Activated naive CD4-positive, alpha-beta T cell treated with anti-CD3 and anti-CD28 coated beads, Interleukin-2, amount 10 ng/mL, durations not matched to agents 7 days and 5 days (primary cell): ENCODE data around the gene CDC6.
A peak's percentile ranks its signal among the peaks of the same experiment; 100 is the strongest.
"Not testable (repeated sequence)": the region's sequence is repeated elsewhere in the genome, so short reads cannot be mapped to it uniquely, and the experiment has no call there.

Experiments used
- CTCF ChIA-PET: fragments of 350-600 bp; sonication (Branson Sonifier 250); formaldehyde crosslinking; loops from one replicate; lab custom pipeline; 2021; ENCODE audit warnings: antibody characterized with exemption; lab: Charles Lee
- DNase-seq: peaks from one replicate; pipeline ENCODE4 v3.0.0-alpha.2; 2020
- H3K27ac Mint-ChIP-seq: one replicate; pipeline ENCODE4 v1.8.0; 2021; ENCODE audit warnings: mild to moderate bottlenecking, moderate library complexity, mixed read lengths
- H3K27me3 Mint-ChIP-seq: one replicate; pipeline ENCODE4 v1.8.0; 2021; ENCODE audit warnings: mild to moderate bottlenecking, mixed read lengths
- H3K36me3 Mint-ChIP-seq: one replicate; pipeline ENCODE4 v1.8.0; 2021; ENCODE audit warnings: mixed read lengths
- H3K4me1 Mint-ChIP-seq: one replicate; pipeline ENCODE4 v1.8.0; 2021; ENCODE audit warnings: mixed read lengths
- H3K4me3 Mint-ChIP-seq: one replicate; pipeline ENCODE4 v1.8.0; 2021; ENCODE audit warnings: mild to moderate bottlenecking, moderate library complexity, mixed read lengths
- H3K9me3 Mint-ChIP-seq: one replicate; pipeline ENCODE4 v1.8.0; 2021; ENCODE audit warnings: mixed read lengths

Gene CDC6

DNA sequence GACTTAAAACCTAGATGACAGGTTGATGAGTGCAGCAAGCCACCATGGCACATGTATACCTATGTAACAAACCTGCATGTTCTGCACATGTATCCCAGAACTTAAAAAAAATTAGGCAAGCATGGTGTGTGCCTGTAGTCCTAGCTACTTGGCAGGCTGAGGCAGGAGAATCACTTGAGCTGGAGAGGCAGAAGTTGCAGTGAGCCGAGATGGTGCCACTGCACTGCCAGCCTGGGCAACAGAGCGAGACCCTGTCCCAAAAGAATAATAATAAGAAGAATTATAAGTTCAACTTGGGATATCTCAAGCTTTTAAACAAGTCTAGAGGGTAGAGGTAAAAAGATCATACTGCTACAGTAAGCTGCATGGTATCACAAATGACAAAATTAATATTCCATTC lies 9.8 kb downstream of the CDC6 start:
- no peak for DNase-seq
- Mint-ChIP-seq H3K36me3 (peaks cover 63% of the 10 kb centered on the region), H3K4me3 (no peak overlapping the region), H3K27ac (peak overlapping the region; percentile 60), H3K27me3 (no peaks in the 10 kb centered on the region), H3K9me3 (no peaks in the 10 kb centered on the region), H3K4me1 (peaks cover 16% of the 10 kb centered on the region)
- CTCF ChIA-PET, result interaction anchor here (1.8 to 17.3 kb wide), 2 partner anchors 60 to 96 kb away, joined by 8 to 370 read pairs; partner anchors contain the start of gene GJD3

- CTCF ChIA-PET, result interaction anchor here (0.8 to 17.3 kb wide), 5 partner anchors 9 to 97 kb away, joined by 3 to 370 read pairs (median 6); partner anchors contain the start of gene GJD3
- H3K4me3 Mint-ChIP-seq, result no peak overlapping the region
- peaks cover 63% of the 10 kb centered on the region for H3K36me3 Mint-ChIP-seq
- H3K4me1 Mint-ChIP-seq, result peaks cover 18% of the 10 kb centered on the region
- no peak overlapping the region for H3K27ac Mint-ChIP-seq
- H3K27me3 Mint-ChIP-seq, result no peaks in the 10 kb centered on the region
- no peak for DNase-seq
- H3K9me3 Mint-ChIP-seq, result no peaks in the 10 kb centered on the region
These were observed 11.0 kb downstream of the CDC6 start for GRCh38 chr17:40298726-40299125.

- H3K27ac Mint-ChIP-seq, H3K9me3 Mint-ChIP-seq, H3K27me3 Mint-ChIP-seq, DNase-seq, H3K4me3 Mint-ChIP-seq: not testable (repeated sequence)
- H3K4me1 Mint-ChIP-seq, result peaks cover 22% of the 10 kb centered on the region
- H3K36me3 Mint-ChIP-seq, result peaks cover 63% of the 10 kb centered on the region
- CTCF ChIA-PET, result interaction anchor here (0.8 to 17.3 kb wide), 6 partner anchors 8 to 102 kb away, joined by 3 to 370 read pairs (median 5); partner anchors contain the start of gene GJD3
These were observed 11.6 kb downstream of the CDC6 start for GRCh38 chr17:40299159-40299757.

DNA sequence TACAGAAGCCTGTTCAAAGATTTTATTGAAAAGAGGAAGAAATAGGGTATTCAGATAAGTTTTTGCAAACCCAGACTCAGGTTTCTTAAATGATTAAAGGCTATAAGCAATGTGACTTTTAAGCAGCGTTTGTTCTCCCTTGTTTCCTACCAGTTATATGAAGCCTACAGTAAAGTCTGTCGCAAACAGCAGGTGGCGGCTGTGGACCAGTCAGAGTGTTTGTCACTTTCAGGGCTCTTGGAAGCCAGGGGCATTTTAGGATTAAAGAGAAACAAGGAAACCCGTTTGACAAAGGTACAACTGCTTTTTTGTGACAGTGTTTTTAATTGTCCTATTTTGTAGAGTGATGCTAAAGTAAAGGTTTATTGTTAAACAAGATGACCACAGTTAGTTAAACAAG lies 13.6 kb downstream of the CDC6 start:
- peaks cover 21% of the 10 kb centered on the region for H3K4me1 Mint-ChIP-seq
- CTCF ChIA-PET, result interaction anchor here (2.5 to 17.3 kb wide), 4 partner anchors 8 to 56 kb away, joined by 12 to 370 read pairs (median 28); partner anchors contain the start of gene GJD3
- H3K36me3 Mint-ChIP-seq, result peaks cover 51% of the 10 kb centered on the region
- H3K27me3 Mint-ChIP-seq, result no peaks in the 10 kb centered on the region
- no peak overlapping the region for H3K27ac Mint-ChIP-seq
- no peak overlapping the region for H3K4me3 Mint-ChIP-seq
- peak; percentile 53 for DNase-seq
- no peaks in the 10 kb centered on the region for H3K9me3 Mint-ChIP-seq

DNA sequence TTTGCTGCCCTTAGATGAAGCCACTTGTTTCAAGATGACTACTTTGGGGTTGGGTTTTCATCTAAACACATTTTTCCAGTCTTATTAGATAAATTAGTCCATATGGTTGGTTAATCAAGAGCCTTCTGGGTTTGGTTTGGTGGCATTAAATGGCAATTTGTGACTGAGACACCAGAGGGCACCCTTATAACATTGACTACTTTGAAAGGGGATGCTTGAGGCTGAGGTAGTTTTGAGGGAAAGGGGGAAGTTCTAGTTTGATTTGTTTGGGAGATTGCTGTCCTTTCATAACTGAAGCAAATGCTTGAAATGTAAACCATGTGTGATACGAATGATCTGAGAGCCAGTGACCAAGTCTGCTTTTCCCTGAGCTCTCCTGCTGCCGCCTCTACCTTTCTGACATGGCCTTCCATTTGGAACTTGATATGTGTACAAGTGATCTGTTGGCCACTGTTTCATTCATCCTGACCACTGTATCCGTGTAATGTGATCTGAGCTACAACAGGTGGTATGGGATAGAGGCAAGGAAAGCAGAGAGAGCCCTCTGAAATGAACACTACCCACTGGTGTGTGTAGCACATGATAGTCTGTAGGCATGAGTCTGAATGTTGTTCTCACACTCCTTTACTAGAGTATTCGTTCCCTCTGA lies 15.5 kb downstream of the CDC6 start:
- no peak overlapping the region for H3K4me3 Mint-ChIP-seq
- H3K27me3 Mint-ChIP-seq, result no peaks in the 10 kb centered on the region
- no peak overlapping the region for H3K27ac Mint-ChIP-seq
- peaks cover 14% of the 10 kb centered on the region for H3K4me1 Mint-ChIP-seq
- H3K36me3 Mint-ChIP-seq, result peaks cover 40% of the 10 kb centered on the region
- CTCF ChIA-PET, result interaction anchor here (0.7 to 17.3 kb wide), 17 partner anchors 10 to 231 kb away, joined by 3 to 370 read pairs (median 7); partner anchors contain the start of genes CDC6 and GJD3
- peak; percentile 71 for DNase-seq
- no peaks in the 10 kb centered on the region for H3K9me3 Mint-ChIP-seq

DNA sequence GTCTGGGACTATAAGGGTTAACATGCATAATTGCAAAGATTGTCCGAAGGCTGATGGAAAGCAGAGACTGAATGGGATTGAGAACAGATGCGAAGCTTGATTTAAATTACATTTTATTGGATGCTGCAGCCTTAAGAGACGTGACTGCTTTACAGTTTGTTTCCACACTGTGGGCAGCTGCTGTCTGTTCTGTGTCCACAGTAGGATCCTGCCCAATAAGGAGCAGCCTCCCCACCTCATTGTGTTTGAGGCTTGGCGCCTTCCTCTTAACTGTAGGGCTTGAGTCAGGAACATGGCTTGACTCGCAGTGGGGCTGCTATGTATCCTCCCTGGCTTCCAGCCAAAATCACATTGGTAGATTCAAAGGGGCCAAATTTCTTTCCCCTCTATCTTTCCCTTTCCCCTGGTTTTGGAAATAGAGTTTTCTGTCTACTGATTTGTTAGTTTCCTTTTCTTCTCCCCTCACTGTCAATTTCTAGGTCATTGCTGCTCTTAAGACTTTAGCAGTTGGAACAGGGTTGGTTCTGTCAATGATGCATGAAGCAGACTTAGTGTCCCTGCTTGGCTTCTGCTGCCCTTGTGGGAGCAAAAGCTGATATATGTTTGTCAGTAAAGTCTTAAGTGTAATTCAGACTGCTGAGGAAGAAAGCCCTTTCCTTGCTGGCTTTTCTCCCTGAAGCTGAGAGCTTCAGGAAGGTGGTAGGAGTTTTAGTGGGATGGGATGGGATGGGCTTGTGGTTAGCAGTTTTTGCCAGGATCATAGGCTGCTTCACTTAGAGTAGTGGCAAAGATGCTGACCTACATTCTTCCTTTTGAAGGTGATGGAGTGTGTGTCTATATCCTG lies 16.3 kb downstream of the CDC6 start:
- H3K4me1 Mint-ChIP-seq, result peaks cover 14% of the 10 kb centered on the region
- no peak for DNase-seq
- no peak overlapping the region for H3K4me3 Mint-ChIP-seq
- no peaks in the 10 kb centered on the region for H3K9me3 Mint-ChIP-seq
- no peaks in the 10 kb centered on the region for H3K27me3 Mint-ChIP-seq
- CTCF ChIA-PET, result interaction anchor here (0.7 to 17.3 kb wide), 17 partner anchors 9 to 230 kb away, joined by 3 to 370 read pairs (median 7); partner anchors contain the start of genes CDC6 and GJD3
- H3K36me3 Mint-ChIP-seq, result peaks cover 34% of the 10 kb centered on the region
- H3K27ac Mint-ChIP-seq, result no peak overlapping the region

DNA sequence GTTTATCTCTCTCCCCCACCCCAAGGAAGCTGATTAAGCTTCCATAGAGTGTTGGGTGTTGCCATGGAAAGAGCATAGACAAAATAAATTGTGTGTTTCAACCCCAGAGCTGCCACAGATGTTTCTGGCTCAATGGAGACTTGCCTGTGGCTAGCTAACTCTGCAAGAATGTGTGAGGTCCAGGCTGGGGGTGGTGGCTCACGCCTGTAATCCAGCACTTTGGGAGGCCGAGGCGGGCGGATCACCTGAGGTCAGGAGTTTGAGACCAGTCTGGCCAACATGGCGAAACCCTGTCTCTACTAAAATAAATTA lies 16.8 kb downstream of the CDC6 start:
- not testable (repeated sequence) for H3K9me3 Mint-ChIP-seq, H3K27ac Mint-ChIP-seq, H3K27me3 Mint-ChIP-seq, H3K4me3 Mint-ChIP-seq, DNase-seq
- Mint-ChIP-seq H3K36me3 (peaks cover 29% of the 10 kb centered on the region), H3K4me1 (peaks cover 14% of the 10 kb centered on the region)
- CTCF ChIA-PET, result interaction anchor here (1.2 to 17.3 kb wide), 5 partner anchors 12 to 53 kb away, joined by 4 to 370 read pairs (median 12); partner anchors contain the start of gene GJD3

- H3K27ac Mint-ChIP-seq, H3K4me3 Mint-ChIP-seq, H3K27me3 Mint-ChIP-seq, H3K9me3 Mint-ChIP-seq, DNase-seq: not testable (repeated sequence)
- H3K36me3 Mint-ChIP-seq, result peaks cover 29% of the 10 kb centered on the region
- CTCF ChIA-PET, result interaction anchor here (0.9 to 17.3 kb wide), 6 partner anchors 12 to 53 kb away, joined by 4 to 370 read pairs (median 9); partner anchors contain the start of gene GJD3
- H3K4me1 Mint-ChIP-seq, result peaks cover 14% of the 10 kb centered on the region
These were observed 17.2 kb downstream of the CDC6 start for GRCh38 chr17:40304866-40305265.

GRCh38 chr17:40306395-40306794 lies 18.7 kb downstream of the CDC6 start:
- CTCF ChIA-PET, result interaction anchor here (1.1 to 17.3 kb wide), 5 partner anchors 11 to 51 kb away, joined by 4 to 370 read pairs (median 6); partner anchors contain the start of gene GJD3
- H3K27me3 Mint-ChIP-seq, result no peaks in the 10 kb centered on the region
- H3K4me3 Mint-ChIP-seq, result no peak overlapping the region
- peaks cover 23% of the 10 kb centered on the region for H3K36me3 Mint-ChIP-seq
- DNase-seq, result peak; percentile 17
- H3K27ac Mint-ChIP-seq, result no peak overlapping the region
- peaks cover 21% of the 10 kb centered on the region for H3K4me1 Mint-ChIP-seq
- H3K9me3 Mint-ChIP-seq, result no peaks in the 10 kb centered on the region

- Mint-ChIP-seq H3K4me3 (no peak overlapping the region), H3K9me3 (no peaks in the 10 kb centered on the region), H3K4me1 (peaks cover 28% of the 10 kb centered on the region), H3K27ac (no peak overlapping the region), H3K36me3 (peaks cover 18% of the 10 kb centered on the region), H3K27me3 (no peaks in the 10 kb centered on the region)
- CTCF ChIA-PET, result interaction anchor here (0.8 to 17.3 kb wide), 11 partner anchors 8 to 112 kb away, joined by 3 to 370 read pairs (median 4); partner anchors contain the start of gene GJD3
- peak; percentile 31 for DNase-seq
These were observed 19.5 kb downstream of the CDC6 start for GRCh38 chr17:40307001-40307730.

GRCh38 chr17:40307740-40308239 lies 20.1 kb downstream of the CDC6 start:
- Mint-ChIP-seq H3K4me3 (no peak overlapping the region), H3K9me3 (no peaks in the 10 kb centered on the region), H3K27ac (no peak overlapping the region), H3K27me3 (no peaks in the 10 kb centered on the region), H3K36me3 (peaks cover 15% of the 10 kb centered on the region), H3K4me1 (peaks cover 31% of the 10 kb centered on the region)
- peak; percentile 18 for DNase-seq
- CTCF ChIA-PET, result interaction anchor here (0.8 to 17.3 kb wide), 10 partner anchors 9 to 113 kb away, joined by 3 to 370 read pairs (median 5); partner anchors contain the start of gene GJD3

DNA sequence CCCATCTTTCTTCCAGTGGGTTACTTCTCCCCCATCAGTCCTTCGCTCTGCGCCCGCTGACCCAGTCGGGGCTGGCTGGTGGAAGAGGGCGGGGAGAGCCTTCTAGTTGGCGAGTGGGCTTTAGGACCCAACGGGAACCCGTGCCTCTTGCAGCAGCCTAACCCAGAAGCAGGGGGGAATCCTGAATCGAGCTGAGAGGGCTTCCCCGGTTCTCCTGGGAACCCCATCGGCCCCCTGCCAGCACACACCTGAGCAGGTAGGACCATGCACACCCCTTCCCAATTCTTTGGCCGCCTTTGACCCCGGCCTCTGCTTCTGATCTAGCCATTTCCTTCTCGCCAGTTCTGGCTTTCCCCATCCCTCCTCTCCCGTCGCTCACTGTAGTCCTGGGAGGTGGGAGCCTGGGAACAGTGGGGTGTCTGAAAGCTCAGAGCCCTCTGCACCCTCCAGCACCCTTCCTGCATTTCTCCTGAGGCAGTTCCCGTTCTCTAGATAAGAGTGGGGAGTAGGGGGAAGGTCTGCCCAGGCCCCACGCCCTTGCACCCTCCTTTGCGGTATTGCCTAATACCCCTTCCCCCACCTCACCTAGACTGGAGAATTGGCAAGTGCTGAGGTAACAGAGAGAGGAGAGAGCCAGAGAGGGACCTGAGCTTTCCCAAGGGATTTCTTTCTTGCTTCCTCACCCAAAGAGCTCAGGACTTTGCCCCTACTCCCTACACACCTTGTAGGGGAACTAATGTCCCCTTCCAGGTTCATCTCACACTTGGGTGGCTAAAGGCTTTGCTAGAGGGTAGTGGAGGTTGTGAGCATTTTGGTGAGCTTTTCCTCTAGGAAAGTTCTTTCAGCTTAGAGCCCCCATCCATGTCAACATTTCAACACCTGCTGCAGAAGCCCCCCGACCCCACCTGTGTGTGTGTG lies 21.6 kb downstream of the CDC6 start, which contains the start of gene RARA:
RARA (plus strand) TSS at position 150 of the 918 bp plus-strand sequence. CDS start 22,039 bp downstream, outside the sequence.
- Mint-ChIP-seq H3K27me3 (no peaks in the 10 kb centered on the region), H3K9me3 (no peaks in the 10 kb centered on the region), H3K36me3 (peaks cover 3% of the 10 kb centered on the region), H3K4me1 (peaks cover 26% of the 10 kb centered on the region), H3K27ac (no peak within 1 kb of the TSS), H3K4me3 (no peak within 1 kb of the TSS)
- DNase-seq, result peak; percentile 35
- CTCF ChIA-PET, result interaction anchor here (0.9 to 17.3 kb wide), 4 partner anchors 8 to 48 kb away, joined by 3 to 370 read pairs (median 3); partner anchors contain the start of gene GJD3
